Muscle of leg (tissue), 11 donors: ENCODE data around the gene FHIT. TPM values are rescaled to one million over a fixed set of nuclear protein-coding genes. Genes with fewer than 3 reads are reported as not detected.
A peak's percentile ranks its signal among the peaks of the same experiment; 100 is the strongest.

Experiments used
- DNase-seq: peaks from one replicate; pipeline ENCODE4 v3.0.0; 2013
- H3K27ac ChIP-seq: one replicate; pipeline ENCODE4 v1.5.1; 2013; ENCODE audit warnings: mild to moderate bottlenecking, low read length, control low read depth
- H3K27me3 ChIP-seq: one replicate; pipeline ENCODE4 v1.6.1; 2013; ENCODE audit warnings: low read length; ENCODE audit not compliant: control insufficient read depth, insufficient read depth
- H3K36me3 ChIP-seq: one replicate; pipeline ENCODE4 v1.6.1; 2013; ENCODE audit warnings: low read length; ENCODE audit not compliant: control insufficient read depth, insufficient read depth
- H3K4me1 ChIP-seq: one replicate; pipeline ENCODE4 v1.6.1; 2013; ENCODE audit warnings: low read length; ENCODE audit not compliant: control insufficient read depth, insufficient read depth
- H3K4me3 ChIP-seq: one replicate; pipeline ENCODE4 v1.5.1; 2013; ENCODE audit warnings: low read length, control low read depth
- H3K9me3 ChIP-seq: replicated peaks from 2 replicates; pipeline ENCODE4 v1.6.1; 2013; ENCODE audit warnings: low read depth, low read length; ENCODE audit not compliant: control insufficient read depth
- WGBS: methylation state at CpG from one replicate; pipeline ENCODE4 v1.1.5; 2013; ENCODE audit warnings: missing lambda C conversion rate; ENCODE audit not compliant: insufficient coverage; 5-methylcytosine and 5-hydroxymethylcytosine counted together
- polyA plus RNA-seq, 8 donors: library from polyadenylated mRNA; unstranded; fragments of 120-200 nt; gene quantifications; one replicate each; pipeline versions ENCODE4 v1.2.1 to v1.2.3, GENCODE V29; 2013; ENCODE audit warnings: inconsistent platforms in 1 of 8, low replicate concordance in 1 of 8; ENCODE audit not compliant: insufficient read length in 8 of 8, insufficient read depth in 1 of 8
- total RNA-seq: library from RNA; stranded (reverse); fragments of 120-200 nt; gene quantifications from one replicate; pipeline ENCODE4 v1.2.4, GENCODE V29; 2013

FHIT gene
- total and polyA plus RNA-seq, 9 donors: 4.1 to 8.0 (median 5.3) TPM

DNA sequence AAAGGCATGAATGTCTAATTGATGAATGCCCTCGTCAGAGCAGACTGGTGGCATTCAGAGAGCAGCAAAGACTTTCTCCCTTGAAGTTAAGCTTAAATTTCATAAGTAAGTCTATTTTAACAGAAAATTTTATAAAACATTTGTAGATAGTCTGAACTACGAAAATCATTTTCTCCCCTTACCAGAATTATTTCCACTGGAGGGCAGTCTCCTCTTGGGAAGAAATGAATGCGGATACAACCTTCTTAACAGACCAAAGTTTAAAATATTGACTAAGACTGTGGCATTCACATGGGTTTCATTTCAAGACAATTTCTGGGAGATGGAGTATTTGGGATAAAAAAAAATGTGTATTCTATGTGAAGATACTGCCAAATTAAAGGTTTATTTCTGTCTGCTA is 669.0 kb downstream of the FHIT start:
- WGBS: no CpG with 5 or more reads among the region's 3 CpGs
- DNase-seq: peak; percentile 52
- no peak overlapping the region for H3K27ac ChIP-seq
- H3K9me3 ChIP-seq: no peaks in the 10 kb centered on the region
- H3K36me3 ChIP-seq: no peaks in the 10 kb centered on the region
- H3K4me3 ChIP-seq: no peak overlapping the region
- H3K27me3 ChIP-seq: no peaks in the 10 kb centered on the region
- H3K4me1 ChIP-seq: no peaks in the 10 kb centered on the region

DNA sequence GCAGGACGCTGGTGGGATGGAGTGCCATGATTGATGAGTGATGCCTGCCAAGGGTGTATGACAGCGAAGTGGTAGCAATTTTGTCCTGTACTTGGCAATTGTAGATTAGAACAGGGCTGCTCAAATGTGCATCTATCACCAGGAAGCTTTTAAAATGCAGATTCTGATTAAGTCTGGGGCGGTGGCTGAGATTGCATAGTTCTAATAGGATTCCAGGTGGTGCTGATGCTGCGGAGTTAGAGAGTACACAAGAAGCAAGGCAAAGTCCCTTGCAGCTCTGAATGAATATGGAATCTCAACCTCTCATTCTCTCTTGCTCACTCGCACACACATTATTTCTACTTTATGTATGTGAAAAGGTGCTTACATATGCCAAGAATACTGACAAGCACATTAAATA is 670.4 kb downstream of the FHIT start:
- DNase-seq: no peak
- H3K4me3 ChIP-seq: no peak overlapping the region
- WGBS: 93% methylated on average over 3 of the region's 5 CpGs
- no peaks in the 10 kb centered on the region for H3K4me1 ChIP-seq
- H3K36me3 ChIP-seq: no peaks in the 10 kb centered on the region
- no peak overlapping the region for H3K27ac ChIP-seq
- peaks cover 1% of the 10 kb centered on the region for H3K27me3 ChIP-seq
- no peaks in the 10 kb centered on the region for H3K9me3 ChIP-seq

DNA sequence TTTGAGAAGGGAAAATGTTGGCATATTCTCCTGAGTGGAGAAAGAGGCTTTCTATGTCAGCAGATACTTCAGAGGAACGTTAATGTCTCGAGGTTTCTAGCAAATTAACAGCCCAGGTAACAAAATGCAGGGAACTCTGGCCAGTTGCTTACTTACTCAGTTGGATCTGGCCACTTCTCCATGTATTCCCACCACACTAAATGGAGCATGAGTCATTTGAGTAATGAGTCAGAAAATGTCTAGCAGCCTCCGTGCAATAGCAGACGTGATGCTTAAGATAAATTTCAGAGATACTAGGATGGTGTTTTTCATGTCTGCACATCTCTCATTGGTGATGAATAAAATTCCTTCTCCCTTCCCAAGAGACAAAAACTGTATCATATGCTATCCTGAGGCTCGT is 671.5 kb downstream of the FHIT start:
- H3K27ac ChIP-seq: no peak overlapping the region
- no peak overlapping the region for H3K4me3 ChIP-seq
- no peaks in the 10 kb centered on the region for H3K36me3 ChIP-seq
- no peak for DNase-seq
- H3K4me1 ChIP-seq: no peaks in the 10 kb centered on the region
- WGBS: no CpG with 5 or more reads among the region's 5 CpGs
- peaks cover 3% of the 10 kb centered on the region for H3K27me3 ChIP-seq
- no peaks in the 10 kb centered on the region for H3K9me3 ChIP-seq

- Histone ChIP-seq H3K27me3 (peaks cover 3% of the 10 kb centered on the region), H3K27ac (no peak overlapping the region), H3K4me3 (no peak overlapping the region), H3K36me3 (no peaks in the 10 kb centered on the region), H3K4me1 (no peaks in the 10 kb centered on the region), H3K9me3 (no peaks in the 10 kb centered on the region)
- no peak for DNase-seq
- no CpG with 5 or more reads among the region's 1 CpG for WGBS
Measured at GRCh38 chr3:60578936-60579335, 672.3 kb downstream of the FHIT start.

GRCh38 chr3:60577601-60578000 is 673.7 kb downstream of the FHIT start:
- no peak for DNase-seq
- Histone ChIP-seq H3K4me3 (no peak overlapping the region), H3K9me3 (no peaks in the 10 kb centered on the region), H3K36me3 (no peaks in the 10 kb centered on the region), H3K4me1 (no peaks in the 10 kb centered on the region), H3K27me3 (peaks cover 3% of the 10 kb centered on the region), H3K27ac (no peak overlapping the region)
- WGBS: no CpG with 5 or more reads among the region's 4 CpGs

DNA sequence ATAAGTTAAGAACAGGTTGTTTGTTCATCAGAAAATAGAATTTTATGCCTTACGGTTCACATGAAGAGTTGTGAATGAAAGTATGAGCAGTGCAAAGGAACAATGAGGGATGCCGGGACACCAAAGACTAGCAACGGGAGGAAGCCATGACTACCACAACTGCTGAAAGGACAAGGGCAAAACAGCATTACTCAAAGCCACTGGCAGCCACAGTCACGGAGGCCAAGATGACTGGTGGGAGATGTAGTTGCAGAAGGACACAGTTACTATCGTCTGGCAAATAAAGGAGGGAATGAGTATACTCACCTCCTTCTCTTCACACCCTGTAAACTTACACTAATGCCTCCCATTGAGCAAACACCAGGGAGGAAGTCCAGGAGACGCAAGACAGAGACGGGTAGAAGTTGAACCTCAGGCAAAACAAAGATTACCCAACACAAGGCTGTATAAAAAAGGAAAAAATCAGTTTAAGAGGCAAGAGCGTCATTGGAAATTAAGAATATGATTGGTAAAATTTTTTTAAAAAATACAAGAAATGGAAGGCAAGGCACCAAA is 675.5 kb downstream of the FHIT start:
- Histone ChIP-seq H3K27me3 (peaks cover 3% of the 10 kb centered on the region), H3K9me3 (no peaks in the 10 kb centered on the region), H3K4me3 (no peak overlapping the region), H3K27ac (no peak overlapping the region), H3K36me3 (no peaks in the 10 kb centered on the region), H3K4me1 (no peaks in the 10 kb centered on the region)
- no peak for DNase-seq
- WGBS: 94% methylated on average over 3 of the region's 8 CpGs

GRCh38 chr3:60574046-60574769 is 677.0 kb downstream of the FHIT start:
- H3K4me1 ChIP-seq: no peaks in the 10 kb centered on the region
- peaks cover 3% of the 10 kb centered on the region for H3K27me3 ChIP-seq
- WGBS: 59% methylated on average over 5 of the region's 10 CpGs
- H3K9me3 ChIP-seq: no peaks in the 10 kb centered on the region
- H3K27ac ChIP-seq: no peak overlapping the region
- H3K36me3 ChIP-seq: no peaks in the 10 kb centered on the region
- H3K4me3 ChIP-seq: no peak overlapping the region
- DNase-seq: no peak

GRCh38 chr3:60573494-60573893 is 677.8 kb downstream of the FHIT start:
- no peaks in the 10 kb centered on the region for H3K9me3 ChIP-seq
- H3K4me3 ChIP-seq: no peak overlapping the region
- 83% methylated on average over 4 of the region's 9 CpGs for WGBS
- H3K27ac ChIP-seq: no peak overlapping the region
- peaks cover 3% of the 10 kb centered on the region for H3K27me3 ChIP-seq
- H3K36me3 ChIP-seq: no peaks in the 10 kb centered on the region
- no peaks in the 10 kb centered on the region for H3K4me1 ChIP-seq
- DNase-seq: no peak

- Histone ChIP-seq H3K4me3 (no peak overlapping the region), H3K27ac (no peak overlapping the region), H3K4me1 (no peaks in the 10 kb centered on the region), H3K27me3 (peaks cover 3% of the 10 kb centered on the region), H3K9me3 (no peaks in the 10 kb centered on the region), H3K36me3 (no peaks in the 10 kb centered on the region)
- DNase-seq: no peak
- WGBS: 80% methylated on average over 1 of the region's 2 CpGs
Measured at GRCh38 chr3:60571511-60571910, 679.7 kb downstream of the FHIT start.

- Histone ChIP-seq H3K36me3 (no peaks in the 10 kb centered on the region), H3K4me1 (no peaks in the 10 kb centered on the region), H3K4me3 (no peak overlapping the region), H3K9me3 (no peaks in the 10 kb centered on the region), H3K27me3 (no peaks in the 10 kb centered on the region), H3K27ac (no peak overlapping the region)
- no peak for DNase-seq
- no CpG with 5 or more reads among the region's 3 CpGs for WGBS
Measured at GRCh38 chr3:60557122-60557521, 694.1 kb downstream of the FHIT start.
